Endothelial cell of umbilical vein (primary cell): ENCODE results near the gene ATP8B3.
"Not testable (repeated sequence)": the region's sequence is repeated elsewhere in the genome, so short reads cannot be mapped to it uniquely, and the experiment has no call there.

Source experiments
- CTCF ChIP-seq, 2 donors: IDR thresholded peaks; 1 replicate in 1 of 2; 2 replicates in 1 of 2; pipeline ENCODE4 v1.5.1; 2011; ENCODE audit warnings: low read length in 2 of 2, mild to moderate bottlenecking in 2 of 2, moderate library complexity in 2 of 2, control low read depth in 1 of 2, inconsistent platforms in 1 of 2, low read depth in 1 of 2; ENCODE audit not compliant: insufficient read depth in 1 of 2; ENCODE audit errors: extremely low read depth in 1 of 2
- EZH2 ChIP-seq: IDR thresholded peaks from 2 replicates; pipeline ENCODE4 v1.6.1; 2012; ENCODE audit warnings: borderline replicate concordance, low read depth, mild to moderate bottlenecking, moderate library complexity, low read length, inconsistent platforms; ENCODE audit not compliant: severe bottlenecking
- FOS ChIP-seq: IDR thresholded peaks from 2 replicates; pipeline ENCODE4 v1.6.1; 2011; ENCODE audit warnings: mild to moderate bottlenecking, low read length, moderate library complexity, borderline replicate concordance; ENCODE audit not compliant: insufficient read depth
- GATA2 ChIP-seq: IDR thresholded peaks from 2 replicates; pipeline ENCODE4 v1.7.0; 2011; ENCODE audit warnings: low read depth, mild to moderate bottlenecking, moderate library complexity, mixed read lengths, low read length; ENCODE audit not compliant: insufficient read length, insufficient read depth
- JUN ChIP-seq: IDR thresholded peaks from 2 replicates; pipeline ENCODE4 v1.6.1; 2011; ENCODE audit warnings: borderline replicate concordance, low read depth; ENCODE audit not compliant: insufficient read length, insufficient read depth
- MAX ChIP-seq: IDR thresholded peaks from 2 replicates; pipeline ENCODE4 v1.6.1; 2011; ENCODE audit not compliant: insufficient read depth, insufficient read length
- MYC ChIP-seq: IDR thresholded peaks from one replicate; pipeline ENCODE4 v1.6.1; 2011; ENCODE audit warnings: mild to moderate bottlenecking, low read depth, low read length
- POLR2A ChIP-seq: IDR thresholded peaks from 2 replicates; pipeline ENCODE4 v1.6.1; 2012; ENCODE audit warnings: low read depth, mild to moderate bottlenecking, control low read depth, low read length
- POLR2AphosphoS5 ChIP-seq: IDR thresholded peaks from 2 replicates; pipeline ENCODE4 v1.6.1; 2012; ENCODE audit warnings: low read depth, mild to moderate bottlenecking, control low read depth, low read length, moderate library complexity; ENCODE audit not compliant: insufficient read depth

- not testable (repeated sequence) for TF ChIP-seq CTCF (IDR thresholded peaks at IDR 0.05; ENCODE audit: extremely low read depth in 1 of 2, insufficient read depth in 1 of 2, low read depth in 1 of 2, low read length in 2 of 2); POLR2AphosphoS5; POLR2A; JUN; EZH2; MYC; FOS; MAX; GATA2
Measured at GRCh38 chr19:1797313-1797712, 14.8 kb downstream of the ATP8B3 start.
